ENCODE data around the gene TNK2. TPM values are rescaled to one million over a fixed set of nuclear protein-coding genes. Genes with fewer than 3 reads are reported as not detected.

TNK2 gene
- total RNA-seq, 2 donors from 2014 or later = 25.9 to 49.1 TPM

- H3K27me3 ChIP-seq = no peaks in the 10 kb centered on the region
- ATAC-seq (no peak), DNase-seq (no peak)
- H3K4me3 ChIP-seq = no peak overlapping the region
- no peaks in the 10 kb centered on the region for H3K36me3 ChIP-seq (replicated peaks in 1 of 2; ENCODE audit: insufficient read depth in 1 of 2, low read depth in 2 of 2)
- TF ChIP-seq POLR2A (IDR thresholded peaks at IDR 0.05) (no peak), CTCF (IDR thresholded peaks at IDR 0.05) (no peak)
- WGBS, 2 donors = 85 to 88% methylated on average over 14 of the region's 14 CpGs
- no peaks in the 10 kb centered on the region for H3K9me3 ChIP-seq
- no peak overlapping the region for H3K27ac ChIP-seq
- intact Hi-C loops (cut with DNase I) = no loop called here
- peaks cover 41% of the 10 kb centered on the region for H3K4me1 ChIP-seq
Observed at GRCh38 chr3:195911041-195911945, 2.9 kb upstream of the TNK2 start.

GRCh38 chr3:195910499-195910845 is 2.1 kb upstream of the TNK2 start:
- ATAC-seq (no peak), DNase-seq (no peak)
- no peaks in the 10 kb centered on the region for H3K36me3 ChIP-seq (replicated peaks in 1 of 2; ENCODE audit: insufficient read depth in 1 of 2, low read depth in 2 of 2)
- H3K27ac ChIP-seq = no peak overlapping the region
- 90 to 91% methylated on average over 8 of the region's 8 CpGs for WGBS, 2 donors
- no peaks in the 10 kb centered on the region for H3K27me3 ChIP-seq
- intact Hi-C loops (cut with DNase I) = no loop called here
- no peaks in the 10 kb centered on the region for H3K9me3 ChIP-seq
- TF ChIP-seq CTCF (IDR thresholded peaks at IDR 0.05) (no peak), POLR2A (IDR thresholded peaks at IDR 0.05) (no peak)
- peaks cover 47% of the 10 kb centered on the region for H3K4me1 ChIP-seq
- no peak overlapping the region for H3K4me3 ChIP-seq

DNA sequence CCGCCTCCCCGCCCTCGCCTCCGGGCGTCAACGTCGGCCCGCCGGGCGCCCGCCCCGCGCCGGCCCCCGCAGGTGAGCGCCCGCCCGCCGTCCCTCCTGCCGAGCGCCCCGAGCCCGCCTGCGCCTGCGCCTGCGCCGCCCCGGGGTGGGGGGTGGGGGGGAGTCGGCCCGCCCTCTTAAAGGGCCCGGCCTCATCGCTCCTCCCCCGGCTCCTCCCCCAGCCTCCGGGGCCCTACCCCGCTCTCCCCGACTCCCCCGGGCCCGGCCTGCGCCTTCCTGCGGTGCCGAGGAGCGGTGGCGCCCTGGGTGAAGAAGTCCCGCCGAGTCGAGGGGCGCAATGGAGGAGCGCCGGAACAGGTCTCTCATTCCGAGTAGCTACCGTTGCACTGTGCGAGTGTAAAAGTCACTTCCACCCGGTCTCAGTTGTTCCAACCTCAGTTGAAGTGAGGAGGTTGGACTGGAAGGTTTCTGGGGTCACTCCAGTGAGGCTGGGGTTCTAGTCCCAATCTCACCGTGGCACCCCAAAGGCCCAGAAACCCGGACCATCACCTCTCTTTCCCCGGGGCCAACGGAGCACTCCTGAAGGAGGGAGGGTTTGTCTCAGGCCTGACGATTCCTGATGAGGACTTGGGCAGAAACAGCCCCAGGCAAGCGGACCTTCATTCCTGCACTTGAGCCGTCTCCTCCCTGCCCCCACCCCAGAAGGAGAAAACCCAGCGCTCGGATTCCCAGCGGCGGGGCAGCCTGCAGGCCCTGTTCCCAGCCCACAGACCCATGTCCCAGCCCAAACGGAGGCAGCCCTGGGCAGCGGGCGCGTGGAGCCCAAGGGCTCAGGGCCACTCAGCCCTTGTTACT is 1.5 kb upstream of the TNK2 start:
- peaks cover 43% of the 10 kb centered on the region for H3K4me1 ChIP-seq
- H3K36me3 ChIP-seq (replicated peaks in 1 of 2; ENCODE audit: insufficient read depth in 1 of 2, low read depth in 2 of 2) = no peaks in the 10 kb centered on the region
- peak; percentile 88 for ATAC-seq
- DNase-seq = peak; percentile 85 to 89 (median 88)
- H3K9me3 ChIP-seq = no peaks in the 10 kb centered on the region
- TF ChIP-seq CTCF (IDR thresholded peaks at IDR 0.05) (no peak), POLR2A (IDR thresholded peaks at IDR 0.05) (peak in 2 of 3 donors; percentile 22 to 52)
- no peaks in the 10 kb centered on the region for H3K27me3 ChIP-seq
- H3K4me3 ChIP-seq = no peak overlapping the region
- intact Hi-C loops (cut with DNase I) = no loop called here
- peak overlapping the region; percentile 23 to 57 (median 40) for H3K27ac ChIP-seq
- 5 to 26% methylated on average over 4 to 32 of the region's 68 CpGs for WGBS, 2 donors

DNA sequence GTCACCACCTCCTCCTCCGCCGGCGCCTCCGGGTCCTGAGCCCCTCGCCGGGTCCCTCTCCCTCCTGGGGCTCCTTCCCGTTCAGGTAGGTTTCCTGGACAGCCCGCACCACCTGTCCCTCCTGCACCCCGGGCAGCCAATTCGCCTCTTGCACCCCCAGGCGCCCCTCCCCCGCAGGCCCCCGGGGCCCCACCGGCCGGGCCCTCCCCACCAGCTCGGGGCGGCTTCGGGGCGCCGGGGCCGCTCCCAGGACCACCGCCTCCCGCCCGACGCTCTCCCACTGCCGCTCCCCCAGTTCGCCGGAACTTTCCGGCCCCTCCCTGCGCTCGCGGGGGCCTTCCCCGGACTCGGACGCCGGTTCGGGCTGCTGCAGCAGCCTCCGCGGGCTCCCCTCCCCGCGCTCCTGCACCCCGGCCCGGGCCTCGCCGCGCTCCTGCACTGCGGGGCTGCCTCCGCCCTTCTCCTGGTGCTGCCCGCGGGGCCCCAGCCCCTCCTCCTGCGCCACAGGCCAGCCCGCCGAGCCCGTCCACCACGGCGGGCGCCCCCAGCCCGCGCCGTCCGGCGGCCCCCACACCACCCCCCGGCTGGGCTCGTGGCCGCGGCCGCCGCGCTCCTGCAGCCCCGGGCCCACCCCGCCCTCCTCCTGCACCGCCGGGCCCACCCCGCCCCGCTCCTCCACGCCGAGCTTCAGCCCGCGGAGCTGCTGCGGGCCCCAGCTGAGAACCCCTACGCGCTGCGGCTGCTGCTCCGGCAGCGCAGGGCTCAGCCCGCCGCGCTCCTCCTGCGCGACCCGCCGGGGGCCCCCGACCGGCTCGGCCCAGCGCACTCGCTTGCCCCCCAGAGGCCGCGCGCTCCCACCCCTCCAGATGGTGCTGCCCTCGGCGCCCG is 587 bp upstream of the TNK2 start:
- Histone ChIP-seq H3K9me3 (no peaks in the 10 kb centered on the region), H3K27ac (peak overlapping the region; percentile 30 to 59 (median 44)), H3K4me3 (peak overlapping the region; percentile 35 to 70), H3K36me3 (replicated peaks in 1 of 2; ENCODE audit: insufficient read depth in 1 of 2, low read depth in 2 of 2) (no peaks in the 10 kb centered on the region), H3K4me1 (peaks cover 38% of the 10 kb centered on the region), H3K27me3 (no peaks in the 10 kb centered on the region)
- intact Hi-C loops (cut with DNase I) = no loop called here
- ATAC-seq = peak; percentile 31
- peak in 2 of 4 donors; percentile 35 to 49 for DNase-seq
- no peak for TF ChIP-seq CTCF (IDR thresholded peaks at IDR 0.05)
- no peak for TF ChIP-seq POLR2A (IDR thresholded peaks at IDR 0.05)
- WGBS, 2 donors = 0 to 1% methylated on average over 8 to 45 of the region's 103 CpGs

All from body of pancreas (tissue), 4 donors.